ENCODE results near the gene SH3PXD2A. TPM values are rescaled to one million over a fixed set of nuclear protein-coding genes. Genes with fewer than 3 reads are reported as not detected.
A peak's percentile ranks its signal among the peaks of the same experiment; 100 is the strongest.

Gene SH3PXD2A
- total and polyA plus RNA-seq, 9 of the 15 experiments (the other 6 are each of a cell fraction or from before 2014, with no cell fraction given): 0.41 to 9.3 (median 2.5) TPM

DNA sequence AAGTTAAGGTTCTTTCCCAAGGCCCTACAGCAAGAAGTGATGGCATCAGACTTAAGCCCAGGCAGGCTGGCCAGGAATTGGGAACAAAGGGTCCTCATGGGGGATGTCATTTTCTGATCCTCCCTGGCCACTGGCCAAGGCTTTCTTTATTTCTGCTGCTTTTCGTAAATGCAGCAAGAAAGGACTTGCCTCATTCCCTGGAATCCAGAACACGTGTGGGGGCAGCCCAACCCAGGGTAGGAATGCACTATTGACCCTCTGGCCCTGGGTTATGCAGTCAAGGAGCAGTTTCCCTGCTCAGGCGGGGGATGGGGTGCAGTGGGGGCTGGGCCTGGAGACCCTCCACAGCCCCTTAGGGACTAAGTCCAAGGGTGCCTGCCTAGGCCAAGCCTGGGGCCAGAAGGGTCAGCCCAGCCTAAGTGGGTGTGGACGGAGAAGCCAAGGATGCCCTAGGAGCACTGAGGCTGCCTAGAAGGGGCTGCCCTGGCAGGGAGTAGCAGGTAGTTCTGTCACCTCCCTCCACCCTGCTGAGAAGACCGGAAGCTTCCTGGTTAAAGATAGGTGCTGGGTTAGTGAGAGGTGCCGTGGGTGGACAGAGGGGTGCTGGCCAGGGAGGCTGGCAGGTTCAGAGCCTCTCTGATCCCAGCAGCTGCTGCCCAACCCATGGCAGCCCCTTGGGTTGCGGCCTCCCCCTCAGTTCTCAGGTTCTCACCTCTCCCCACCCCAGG, 179.2 kb downstream of the SH3PXD2A start:
- intact Hi-C loops (cut with micrococcal nuclease) (no loop called here), in situ Hi-C loops (cut with MboI) (no loop called here)
- peaks cover 0 to 5% of the 10 kb centered on the region in 2 experiments; a peak in 3 of 5 replicates for H3K4me1 ChIP-seq (replicated peaks in 1 of 2; ENCODE audit: control insufficient read depth in 2 of 2, insufficient read depth in 2 of 2, low read length in 2 of 2)
- no peak for FAIRE-seq
- DNase-seq (ENCODE audit: extremely low read depth in 1 of 4, low spot score in 3 of 4): no peak
- no peaks in the 10 kb centered on the region for H3K9me3 ChIP-seq (replicated peaks; ENCODE audit: control insufficient read depth, insufficient read depth, low read depth, low read length)
- H3K79me2 ChIP-seq (ENCODE audit: control insufficient read depth, insufficient read depth, low read length): no peaks in the 10 kb centered on the region
- ATAC-seq: peak; percentile 48; the same call in 2 of the 3 replicates
- CTCF ChIA-PET (ENCODE audit: low intra/inter-chr PET ratio): no interaction called here
- POLR2A ChIA-PET: interaction anchor here (1.0 kb wide), 1 partner anchor 10 kb away, joined by 5 read pairs; no protein-coding TSS in a partner anchor
- H3K4me2 ChIP-seq (ENCODE audit: insufficient read depth, low read length): no peak overlapping the region
- H3K9ac ChIP-seq (ENCODE audit: insufficient read depth in 1 of 2, low read depth in 2 of 2, low read length in 2 of 2): peak overlapping the region in 1 of 2 experiments; percentile 74; a peak in 2 of 4 replicates
- H3K4me3 ChIP-seq: no peak overlapping the region
- no peaks in the 10 kb centered on the region for H3K9me1 ChIP-seq (ENCODE audit: control insufficient read depth, insufficient read depth, low read length)
- H3K27ac ChIP-seq (ENCODE audit: extremely low read depth, low read depth, low read length): no peak overlapping the region
- 61% methylated on average over 6 of the region's 7 CpGs for WGBS (ENCODE audit: insufficient coverage, low coverage, missing lambda C conversion rate)
- no peaks in the 10 kb centered on the region for H3K27me3 ChIP-seq (ENCODE audit: control insufficient read depth in 2 of 2, insufficient read depth in 2 of 2, low read length in 2 of 2)
- no peaks in the 10 kb centered on the region for H4K20me1 ChIP-seq (replicated peaks; ENCODE audit: control insufficient read depth, insufficient read depth, low read length)
- H2AFZ ChIP-seq (ENCODE audit: low read depth, low read length): no peak overlapping the region
- no TSS peak for BruUV-seq (replicated peaks)
- no peaks in the 10 kb centered on the region for H3K36me3 ChIP-seq (ENCODE audit: control insufficient read depth, insufficient read depth, low read length)
- no peak for TF ChIP-seq THRAP3 (IDR thresholded peaks at IDR 0.05; ENCODE audit: borderline replicate concordance)
- no peak for TF ChIP-seq PREB (CRISPR knock-in tag; IDR thresholded peaks at IDR 0.05)
- no peak for TF ChIP-seq BACH1 (tag; IDR thresholded peaks at IDR 0.05)
- TF ChIP-seq TAF9B (IDR thresholded peaks at IDR 0.05; ENCODE audit: partially characterized antibody): no peak
- no peak for TF ChIP-seq MCM3 (IDR thresholded peaks at IDR 0.05)
- no peak for TF ChIP-seq COPS2 (conservative IDR thresholded peaks at IDR 0.05)
- TF ChIP-seq NR2C1 (IDR thresholded peaks at IDR 0.05): no peak
- no peak for TF ChIP-seq NR2C1 (tag; IDR thresholded peaks at IDR 0.05)
- no peak for TF ChIP-seq NR3C1 (CRISPR knock-in tag; IDR thresholded peaks at IDR 0.05)
- TF ChIP-seq ZNF318 (IDR thresholded peaks at IDR 0.05; ENCODE audit: borderline replicate concordance in 1 of 2, low read depth in 1 of 2): no peak
- no peak for TF ChIP-seq ZFP36 (IDR thresholded peaks at IDR 0.05; ENCODE audit: low read depth, low read length, partially characterized antibody)

Measured in K562 (cell line).